CMK (cell line): ENCODE measurements around the gene MUC6.
"Not testable (repeated sequence)": the region's sequence is repeated elsewhere in the genome, so short reads cannot be mapped to it uniquely, and the experiment has no call there.

Source experiments
- DNase-seq: peaks from one replicate; pipeline ENCODE4 v3.0.0-alpha.2; 2010; ENCODE audit warnings: low read depth

The MUC6 gene

GRCh38 chr11:1023811-1024596, 12.5 kb downstream of the MUC6 start:
- DNase-seq: no peak

- DNase-seq: no peak
These were observed 13.4 kb downstream of the MUC6 start for GRCh38 chr11:1022908-1023810.

GRCh38 chr11:1022411-1022810, 14.1 kb downstream of the MUC6 start:
- DNase-seq: no peak

GRCh38 chr11:1020211-1020905, 16.2 kb downstream of the MUC6 start:
- no peak for DNase-seq

GRCh38 chr11:1019321-1019910, 17.1 kb downstream of the MUC6 start:
- no peak for DNase-seq

GRCh38 chr11:1018091-1018490, 18.4 kb downstream of the MUC6 start:
- no peak for DNase-seq

- no peak for DNase-seq
These were observed 19.1 kb downstream of the MUC6 start for GRCh38 chr11:1017269-1018005.

- DNase-seq: not testable (repeated sequence)
These were observed 19.9 kb downstream of the MUC6 start for GRCh38 chr11:1016610-1017126.

- no peak for DNase-seq
These were observed 20.5 kb downstream of the MUC6 start for GRCh38 chr11:1015826-1016545.

GRCh38 chr11:1015064-1015463, 21.5 kb downstream of the MUC6 start:
- no peak for DNase-seq

- DNase-seq: no peak
These were observed 22.2 kb downstream of the MUC6 start for GRCh38 chr11:1014276-1014675.

- no peak for DNase-seq
These were observed 22.9 kb downstream of the MUC6 start for GRCh38 chr11:1013631-1013935.

GRCh38 chr11:1012740-1013630, 23.5 kb downstream of the MUC6 start:
- no peak for DNase-seq

GRCh38 chr11:1012291-1012690, 24.2 kb downstream of the MUC6 start:
- no peak for DNase-seq

- no peak for DNase-seq
These were observed 25.2 kb downstream of the MUC6 start for GRCh38 chr11:1011320-1011698.

- DNase-seq: no peak
These were observed 25.8 kb downstream of the MUC6 start for GRCh38 chr11:1010551-1011319.

- no peak for DNase-seq
These were observed 26.5 kb downstream of the MUC6 start for GRCh38 chr11:1009991-1010390.

GRCh38 chr11:1009371-1009770, 27.1 kb downstream of the MUC6 start:
- DNase-seq: no peak

GRCh38 chr11:1008803-1009145, 27.7 kb downstream of the MUC6 start:
- no peak for DNase-seq
